ENCODE data around the gene CORO2B. TPM values are rescaled to one million over a fixed set of nuclear protein-coding genes. Genes with fewer than 3 reads are reported as not detected.

Gene CORO2B
- total RNA-seq, 1 experiment from 2014 or later = 0.59 TPM

DNA sequence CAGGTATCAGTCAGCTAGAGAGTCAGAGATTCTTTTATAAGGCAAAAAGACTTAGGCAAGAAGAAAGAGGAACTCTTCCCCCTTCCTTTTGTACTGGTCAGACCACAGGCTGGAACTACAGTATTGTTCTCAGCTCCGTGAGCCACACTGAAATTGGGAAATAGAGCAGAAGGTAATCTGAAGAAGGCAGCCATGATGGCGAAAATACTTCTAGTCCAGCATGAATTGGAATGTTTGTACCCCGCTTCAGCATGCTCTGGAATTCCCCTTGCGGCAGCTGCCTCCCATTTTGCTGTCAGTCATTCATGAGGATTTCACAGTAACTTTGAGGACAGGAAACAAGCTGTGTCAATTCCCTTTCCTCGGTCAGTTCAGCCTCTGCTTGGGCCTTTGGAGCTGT lies 96.2 kb downstream of the CORO2B start:
- Histone ChIP-seq H2AFZ (no peak overlapping the region), H3K4me1 (replicated peaks; ENCODE audit: insufficient read depth) (no peaks in the 10 kb centered on the region), H3K9me2 (ENCODE audit: insufficient read depth) (no peaks in the 10 kb centered on the region), H3K27me3 (ENCODE audit: insufficient read depth, low read depth) (no peaks in the 10 kb centered on the region), H3K9me3 (ENCODE audit: insufficient read depth, low read depth) (no peaks in the 10 kb centered on the region), H3K4me2 (no peak overlapping the region), H4K20me1 (ENCODE audit: insufficient read depth) (no peaks in the 10 kb centered on the region), H3K36me3 (ENCODE audit: low read depth) (no peaks in the 10 kb centered on the region), H3F3A (ENCODE audit: insufficient read depth, low read depth) (no peaks in the 10 kb centered on the region), H3K79me2 (ENCODE audit: low read depth) (no peaks in the 10 kb centered on the region), H3K27ac (no peak overlapping the region), H3K4me3 (no peak overlapping the region)
- ChIA-PET CTCF (interaction anchor here (0.6 to 1.4 kb wide), 4 partner anchors 89 to 411 kb away, joined by 3 to 6 read pairs (median 4); no protein-coding TSS in a partner anchor), POLR2A (ENCODE audit: unreplicated experiment) (no interaction called here)
- intact Hi-C loops (cut with micrococcal nuclease; ENCODE audit: unreplicated experiment) = loop anchor here (1.0 to 5.0 kb wide), 5 partner anchors 116 to 422 kb away; no protein-coding TSS in a partner anchor
- DNase-seq = no peak
- TF ChIP-seq, protein P1, sequence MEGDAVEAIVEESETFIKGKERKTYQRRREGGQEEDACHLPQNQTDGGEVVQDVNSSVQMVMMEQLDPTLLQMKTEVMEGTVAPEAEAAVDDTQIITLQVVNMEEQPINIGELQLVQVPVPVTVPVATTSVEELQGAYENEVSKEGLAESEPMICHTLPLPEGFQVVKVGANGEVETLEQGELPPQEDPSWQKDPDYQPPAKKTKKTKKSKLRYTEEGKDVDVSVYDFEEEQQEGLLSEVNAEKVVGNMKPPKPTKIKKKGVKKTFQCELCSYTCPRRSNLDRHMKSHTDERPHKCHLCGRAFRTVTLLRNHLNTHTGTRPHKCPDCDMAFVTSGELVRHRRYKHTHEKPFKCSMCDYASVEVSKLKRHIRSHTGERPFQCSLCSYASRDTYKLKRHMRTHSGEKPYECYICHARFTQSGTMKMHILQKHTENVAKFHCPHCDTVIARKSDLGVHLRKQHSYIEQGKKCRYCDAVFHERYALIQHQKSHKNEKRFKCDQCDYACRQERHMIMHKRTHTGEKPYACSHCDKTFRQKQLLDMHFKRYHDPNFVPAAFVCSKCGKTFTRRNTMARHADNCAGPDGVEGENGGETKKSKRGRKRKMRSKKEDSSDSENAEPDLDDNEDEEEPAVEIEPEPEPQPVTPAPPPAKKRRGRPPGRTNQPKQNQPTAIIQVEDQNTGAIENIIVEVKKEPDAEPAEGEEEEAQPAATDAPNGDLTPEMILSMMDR (conservative IDR thresholded peaks at IDR 0.05) = no peak
- no peak for TF ChIP-seq EZH2 (IDR thresholded peaks at IDR 0.05; ENCODE audit: low read depth)
- no TSS peak for BruUV-seq (replicated peaks)

DNA sequence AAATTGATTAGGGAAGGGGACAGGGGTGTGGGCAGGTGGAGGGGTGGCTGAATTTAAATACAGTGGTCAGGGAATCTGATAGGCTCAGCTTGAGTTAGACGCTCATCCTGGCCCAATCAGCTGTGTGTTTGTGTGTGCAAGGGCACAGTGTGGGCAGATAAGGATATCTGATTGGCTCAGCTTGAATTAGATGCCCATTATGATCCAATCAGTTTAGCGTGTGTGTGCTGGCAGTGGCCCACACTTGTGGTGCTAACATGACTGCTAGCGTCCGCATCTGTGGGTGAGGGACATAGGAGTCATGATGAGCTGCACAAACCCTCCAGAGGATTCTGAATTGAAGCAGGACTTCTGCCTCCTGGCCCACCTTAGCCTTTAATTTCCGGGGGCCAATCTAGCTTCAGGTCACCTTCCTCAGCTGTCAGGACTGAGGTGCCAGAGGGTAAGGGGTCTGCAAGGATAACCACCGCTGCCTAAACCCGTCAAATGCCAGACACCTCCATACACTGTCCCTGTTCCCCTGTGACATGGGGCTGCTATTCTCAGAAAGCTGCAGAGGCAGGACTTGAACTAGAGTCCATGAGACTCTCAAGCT lies 97.3 kb downstream of the CORO2B start:
- ChIA-PET CTCF (interaction anchor here (0.6 to 1.1 kb wide), 3 partner anchors 122 to 423 kb away, joined by 3 read pairs; no protein-coding TSS in a partner anchor), POLR2A (ENCODE audit: unreplicated experiment) (no interaction called here)
- H4K20me1 ChIP-seq (ENCODE audit: insufficient read depth) = no peaks in the 10 kb centered on the region
- no peak overlapping the region for H2AFZ ChIP-seq
- no peak overlapping the region for H3K27ac ChIP-seq
- intact Hi-C loops (cut with micrococcal nuclease; ENCODE audit: unreplicated experiment) = no loop called here
- DNase-seq = no peak
- H3K9me2 ChIP-seq (ENCODE audit: insufficient read depth) = no peaks in the 10 kb centered on the region
- H3K27me3 ChIP-seq (ENCODE audit: insufficient read depth, low read depth) = no peaks in the 10 kb centered on the region
- no peaks in the 10 kb centered on the region for H3K9me3 ChIP-seq (ENCODE audit: insufficient read depth, low read depth)
- BruUV-seq (replicated peaks) = no TSS peak
- no peaks in the 10 kb centered on the region for H3K36me3 ChIP-seq (ENCODE audit: low read depth)
- H3K4me3 ChIP-seq = no peak overlapping the region
- no peaks in the 10 kb centered on the region for H3K79me2 ChIP-seq (ENCODE audit: low read depth)
- TF ChIP-seq, protein P1 (conservative IDR thresholded peaks at IDR 0.05) = no peak
- no peak for TF ChIP-seq EZH2 (IDR thresholded peaks at IDR 0.05; ENCODE audit: low read depth)
- no peak overlapping the region for H3K4me2 ChIP-seq
- no peaks in the 10 kb centered on the region for H3F3A ChIP-seq (ENCODE audit: insufficient read depth, low read depth)
- no peaks in the 10 kb centered on the region for H3K4me1 ChIP-seq (replicated peaks; ENCODE audit: insufficient read depth)

DNA sequence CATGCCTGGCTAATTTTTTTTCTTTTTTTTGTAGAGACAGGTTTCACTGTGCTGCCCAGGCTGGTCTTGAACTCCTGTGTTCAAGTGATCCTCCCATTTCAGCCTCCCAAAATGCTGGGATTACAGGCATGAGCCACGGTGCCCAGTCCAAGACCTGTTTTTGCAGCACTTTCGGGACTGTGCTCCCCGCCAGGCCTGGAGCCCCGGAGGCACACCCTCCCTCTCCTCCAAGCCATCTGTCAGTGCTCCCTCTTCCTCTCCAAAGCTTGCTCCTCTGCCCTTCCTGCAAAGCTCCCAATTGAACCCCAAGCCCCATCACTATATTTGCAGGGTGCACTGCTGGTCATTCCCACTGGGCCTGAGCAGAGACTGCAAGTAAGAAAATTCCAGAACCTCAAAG lies 98.1 kb downstream of the CORO2B start:
- DNase-seq = no peak
- intact Hi-C loops (cut with micrococcal nuclease; ENCODE audit: unreplicated experiment) = no loop called here
- Histone ChIP-seq H3K4me3 (no peak overlapping the region), H3K27me3 (ENCODE audit: insufficient read depth, low read depth) (no peaks in the 10 kb centered on the region), H3K27ac (no peak overlapping the region), H4K20me1 (ENCODE audit: insufficient read depth) (no peaks in the 10 kb centered on the region), H3K4me2 (no peak overlapping the region), H3K79me2 (ENCODE audit: low read depth) (no peaks in the 10 kb centered on the region), H3K36me3 (ENCODE audit: low read depth) (no peaks in the 10 kb centered on the region), H2AFZ (no peak overlapping the region), H3K4me1 (replicated peaks; ENCODE audit: insufficient read depth) (no peaks in the 10 kb centered on the region), H3K9me2 (ENCODE audit: insufficient read depth) (no peaks in the 10 kb centered on the region), H3F3A (ENCODE audit: insufficient read depth, low read depth) (no peaks in the 10 kb centered on the region), H3K9me3 (ENCODE audit: insufficient read depth, low read depth) (no peaks in the 10 kb centered on the region)
- POLR2A ChIA-PET (ENCODE audit: unreplicated experiment) = no interaction called here
- no TSS peak for BruUV-seq (replicated peaks)
- CTCF ChIA-PET = interaction anchor here (0.6 kb wide), 1 partner anchor 424 kb away, joined by 3 read pairs; no protein-coding TSS in a partner anchor
- TF ChIP-seq, protein P1 (conservative IDR thresholded peaks at IDR 0.05) = no peak
- TF ChIP-seq EZH2 (IDR thresholded peaks at IDR 0.05; ENCODE audit: low read depth) = no peak

Data from PC-9 (cell line).